NCI-H774 (cell line): ENCODE measurements around the gene DNAJC10.
"Not testable (repeated sequence)": the region's sequence is repeated elsewhere in the genome, so short reads cannot be mapped to it uniquely, and the experiment has no call there.

Experiments used
- DNase-seq: peaks from one replicate; lab custom pipeline; 2025; lab: John Stamatoyannopoulos, UW

DNAJC10 gene

GRCh38 chr2:182724656-182725055 is 8.6 kb downstream of the DNAJC10 start:
- no peak for DNase-seq

GRCh38 chr2:182726473-182726872 is 10.4 kb downstream of the DNAJC10 start:
- DNase-seq, result no peak

- DNase-seq, result no peak
Observed at GRCh38 chr2:182728014-182728413, 12.0 kb downstream of the DNAJC10 start.

- DNase-seq, result no peak
Observed at GRCh38 chr2:182729710-182730339, 13.8 kb downstream of the DNAJC10 start.

- DNase-seq, result no peak
Observed at GRCh38 chr2:182730486-182730885, 14.4 kb downstream of the DNAJC10 start.

- no peak for DNase-seq
Observed at GRCh38 chr2:182732736-182733135, 16.7 kb downstream of the DNAJC10 start.

GRCh38 chr2:182733572-182733971 is 17.5 kb downstream of the DNAJC10 start:
- DNase-seq, result no peak

- not testable (repeated sequence) for DNase-seq
Observed at GRCh38 chr2:182736856-182737255, 20.8 kb downstream of the DNAJC10 start.

- no peak for DNase-seq
Observed at GRCh38 chr2:182740701-182741100, 24.6 kb downstream of the DNAJC10 start.

- no peak for DNase-seq
Observed at GRCh38 chr2:182741620-182742019, 25.6 kb downstream of the DNAJC10 start.

GRCh38 chr2:182744490-182744889 is 28.4 kb downstream of the DNAJC10 start:
- DNase-seq, result no peak

GRCh38 chr2:182745061-182745460 is 29.0 kb downstream of the DNAJC10 start:
- no peak for DNase-seq

GRCh38 chr2:182745894-182746293 is 29.8 kb downstream of the DNAJC10 start:
- DNase-seq, result not testable (repeated sequence)

- no peak for DNase-seq
Observed at GRCh38 chr2:182754231-182754630, 38.2 kb downstream of the DNAJC10 start.

- DNase-seq, result no peak
Observed at GRCh38 chr2:182758379-182758778, 42.3 kb downstream of the DNAJC10 start.

GRCh38 chr2:182761903-182762302 is 45.8 kb downstream of the DNAJC10 start:
- no peak for DNase-seq

GRCh38 chr2:182763311-182763912 is 47.4 kb downstream of the DNAJC10 start:
- DNase-seq, result peak; percentile 40

GRCh38 chr2:182766626-182767025 is 50.6 kb downstream of the DNAJC10 start:
- no peak for DNase-seq

GRCh38 chr2:182767578-182767977 is 51.5 kb downstream of the DNAJC10 start:
- no peak for DNase-seq

- not testable (repeated sequence) for DNase-seq
Observed at GRCh38 chr2:182768950-182769349, 52.9 kb downstream of the DNAJC10 start.

GRCh38 chr2:182779323-182779722 is 63.3 kb downstream of the DNAJC10 start:
- DNase-seq, result no peak

GRCh38 chr2:182781099-182781498 is 65.0 kb downstream of the DNAJC10 start:
- not testable (repeated sequence) for DNase-seq

GRCh38 chr2:182782686-182783085 is 66.6 kb downstream of the DNAJC10 start:
- not testable (repeated sequence) for DNase-seq
